ENCODE results near the gene GTF2E1.

- TF ChIP-seq POLR2A (IDR thresholded peaks at IDR 0.05) (no peak), CTCF (IDR thresholded peaks at IDR 0.05) (no peak)
Measured at GRCh38 chr3:120741320-120741719, 1.2 kb upstream of the GTF2E1 start.

Measured in thyroid gland (tissue), 4 donors.